HCT116 (cell line): ENCODE data around the gene DIP2C. TPM values are rescaled to one million over a fixed set of nuclear protein-coding genes. Genes with fewer than 3 reads are reported as not detected.

Experiments used
- ATAC-seq: fragments of 200-7000 bp; cut with Tn5 transposase; 2 replicates; pipeline ENCODE4 v1.9.1; 2020; ENCODE audit warnings: mild to moderate bottlenecking, moderate library complexity
- BruUV-seq: library from RNA; stranded (reverse); fragments of 400-500 nt; replicated peaks from 2 replicates; lab custom pipeline; 2021; lab: Mats Ljungman, UMichigan
- CTCF ChIA-PET: fragments of 300-600 bp; sonication (Branson Sonifier 250); formaldehyde crosslinking; loops from one replicate; lab custom pipeline; 2021; ENCODE audit warnings: antibody characterized with exemption; lab: Charles Lee
- POLR2A ChIA-PET: fragments of 300-600, 350-600 bp; sonication (Branson Sonifier 250); formaldehyde crosslinking; loops from one replicate; lab custom pipeline; 2021; ENCODE audit warnings: antibody characterized with exemption; lab: Charles Lee
- RAD21 ChIA-PET, 2 experiments: fragments of 300-600 bp; sonication (Branson Sonifier 250); formaldehyde crosslinking; loops; one replicate each; lab custom pipeline; 2023; ENCODE audit warnings: low total read pairs in 2 of 2; ENCODE audit not compliant: uncharacterized antibody in 2 of 2, unreplicated experiment in 2 of 2, low non-redundant PET in 1 of 2; lab: Charles Lee
- DNase-seq: peaks from one replicate; pipeline ENCODE4 v3.0.0-alpha.2; 2010; ENCODE audit warnings: low read depth, low spot score
- H2AFZ ChIP-seq: fragments of 200-600 bp; shearing (Covaris generic), sonication (generic); 2 replicates; pipeline ENCODE4 v1.6.1; 2017; ENCODE audit warnings: low read depth, mixed run types, mixed read lengths, antibody characterized with exemption, low read length; ENCODE audit not compliant: poor library complexity, severe bottlenecking
- H3K27ac ChIP-seq: 2 replicates; pipeline ENCODE4 v1.5.1; 2012; ENCODE audit warnings: low read depth, low read length
- H3K27me3 ChIP-seq: fragments of 200-600 bp; sonication (generic); 2 replicates; pipeline ENCODE4 v1.6.1; 2016; ENCODE audit warnings: mixed run types, low read length, mixed read lengths; ENCODE audit not compliant: insufficient read depth
- H3K36me3 ChIP-seq, 2 experiments: fragments of 200-500 bp in 1 of 2; fragments of 200-600 bp in 1 of 2; sonication (Bioruptor generic) in 1 of 2; sonication (generic) in 1 of 2; 2 replicates each; pipeline versions ENCODE4 v1.5.1 to v1.6.1; 2014 to 2016; ENCODE audit warnings: low read length in 2 of 2, inconsistent platforms in 1 of 2, mixed read lengths in 1 of 2, mixed run types in 1 of 2; ENCODE audit not compliant: insufficient read depth in 2 of 2, control insufficient read depth in 1 of 2
- H3K4me1 ChIP-seq, 2 experiments: fragments of 200-600 bp in 1 of 2; sonication (generic) in 1 of 2; 2 replicates each; pipeline versions ENCODE4 v1.5.1 to v1.6.1; 2012 to 2017; ENCODE audit warnings: low read length in 2 of 2, inconsistent platforms in 1 of 2, mild to moderate bottlenecking in 1 of 2, mixed read lengths in 1 of 2, mixed run types in 1 of 2, moderate library complexity in 1 of 2; ENCODE audit not compliant: insufficient read depth in 2 of 2, control insufficient read depth in 1 of 2
- H3K4me2 ChIP-seq: fragments of 200-600 bp; sonication (generic); 2 replicates; pipeline ENCODE4 v1.6.1; 2017; ENCODE audit warnings: mixed run types, low read length, mixed read lengths
- H3K4me3 ChIP-seq, 2 experiments: fragments of 200-600 bp in 1 of 2; sonication (generic) in 1 of 2; replicated peaks in 1 of 2; 2 replicates each; pipeline ENCODE4 v1.5.1; 2011 to 2016; ENCODE audit warnings: low read length in 2 of 2, control low read depth in 1 of 2, low read depth in 1 of 2, mild to moderate bottlenecking in 1 of 2, mixed read lengths in 1 of 2, mixed run types in 1 of 2
- H3K79me2 ChIP-seq: fragments of 200-600 bp; sonication (generic); 2 replicates; pipeline ENCODE4 v1.6.1; 2017; ENCODE audit warnings: mild to moderate bottlenecking, mixed run types, low read length, moderate library complexity, mixed read lengths; ENCODE audit not compliant: insufficient read depth
- H3K9ac ChIP-seq: fragments of 200-600 bp; sonication (generic); 2 replicates; pipeline ENCODE4 v1.6.1; 2016; ENCODE audit warnings: low read length, mixed read lengths
- H3K9me2 ChIP-seq: fragments of 200-600 bp; sonication (generic), shearing (Covaris generic); 2 replicates; pipeline ENCODE4 v1.6.1; 2017; ENCODE audit warnings: mixed run types, mild to moderate bottlenecking, moderate library complexity; ENCODE audit not compliant: insufficient read depth
- H3K9me3 ChIP-seq, 2 experiments: fragments of 200-500 bp in 1 of 2; fragments of 200-600 bp in 1 of 2; sonication (Bioruptor generic) in 1 of 2; sonication (generic) in 1 of 2; 2 replicates each; pipeline ENCODE4 v1.6.1; 2014 to 2017; ENCODE audit warnings: low read length in 2 of 2, mixed read lengths in 2 of 2, inconsistent platforms in 1 of 2, low read depth in 1 of 2, mild to moderate bottlenecking in 1 of 2, mixed run types in 1 of 2, moderate library complexity in 1 of 2; ENCODE audit not compliant: control insufficient read depth in 1 of 2, insufficient read depth in 1 of 2
- H4K20me1 ChIP-seq: fragments of 200-600 bp; sonication (generic), shearing (Covaris generic); 2 replicates; pipeline ENCODE4 v1.6.1; 2017; ENCODE audit warnings: mixed run types, mild to moderate bottlenecking, moderate library complexity; ENCODE audit not compliant: insufficient read depth
- CBX3 ChIP-seq: IDR thresholded peaks from 2 replicates; pipeline ENCODE4 v1.6.1; 2012; ENCODE audit warnings: low read depth
- CEBPB ChIP-seq: IDR thresholded peaks from 2 replicates; pipeline ENCODE4 v1.6.1; 2012; ENCODE audit warnings: low read depth
- ELF1 ChIP-seq: IDR thresholded peaks from 2 replicates; pipeline ENCODE4 v1.6.1; 2012; ENCODE audit warnings: low read depth, borderline replicate concordance
- EZH2 ChIP-seq: fragments of 200-600 bp; sonication (generic); IDR thresholded peaks from 2 replicates; pipeline ENCODE4 v1.6.1; 2017; ENCODE audit warnings: antibody characterized with exemption, mixed run types
- EZH2phosphoT487 ChIP-seq: fragments of 200-600 bp; IDR thresholded peaks from 2 replicates; pipeline ENCODE4 v1.6.1; 2018; ENCODE audit warnings: antibody characterized with exemption, borderline replicate concordance
- FOSL1 ChIP-seq: IDR thresholded peaks from 2 replicates; pipeline ENCODE4 v1.6.1; 2012; ENCODE audit warnings: low read depth
- JUND ChIP-seq: IDR thresholded peaks from 2 replicates; pipeline ENCODE4 v1.6.1; 2012
- POLR2A ChIP-seq: IDR thresholded peaks from 2 replicates; pipeline ENCODE4 v1.7.0; 2011; ENCODE audit warnings: borderline replicate concordance; ENCODE audit not compliant: insufficient read depth, insufficient read length; ENCODE audit errors: extremely low read depth
- SP1 ChIP-seq: IDR thresholded peaks from 2 replicates; pipeline ENCODE4 v1.6.1; 2012; ENCODE audit warnings: low read depth
- YY1 ChIP-seq: IDR thresholded peaks from 2 replicates; pipeline ENCODE4 v1.6.1; 2011; ENCODE audit warnings: low read length, low read depth, moderate library complexity, mild to moderate bottlenecking; ENCODE audit not compliant: insufficient replicate concordance; ENCODE audit errors: extremely low read depth
- ZFX ChIP-seq: fragments of 450-650 bp; IDR thresholded peaks from 2 replicates; pipeline ENCODE4 v1.6.1; 2017
- intact Hi-C: fragments of 100-400 bp; cut with micrococcal nuclease; formaldehyde crosslinking; loops from 2 replicates; pipeline ENCODE4 v1.10.0; 2022
- total RNA-seq: library from RNA; stranded (reverse); gene quantifications from one replicate; pipeline ENCODE4 v1.2.1, GENCODE V29; 2021; ENCODE audit not compliant: unreplicated experiment
- TF ChIP-seq, protein P1 (sequence below), 3 experiments: fragments of 200-600 bp in 1 of 3; sonication (generic) in 1 of 3; IDR thresholded peaks in 2 of 3; conservative IDR thresholded peaks in 1 of 3; 2 replicates each; pipeline ENCODE4 v1.5.1; 2012 to 2017; ENCODE audit warnings: low read depth in 2 of 3, low read length in 2 of 3, antibody characterized with exemption in 1 of 3, borderline replicate concordance in 1 of 3, control low read depth in 1 of 3, mild to moderate bottlenecking in 1 of 3, mixed read lengths in 1 of 3, mixed run types in 1 of 3, moderate library complexity in 1 of 3; ENCODE audit not compliant: insufficient read depth in 1 of 3
- TF ChIP-seq, protein P2 (sequence below): IDR thresholded peaks from 2 replicates; pipeline ENCODE4 v1.6.1; 2012

Gene DIP2C
- total RNA-seq, 1 experiment from 2014 or later: 15.4 TPM

DNA sequence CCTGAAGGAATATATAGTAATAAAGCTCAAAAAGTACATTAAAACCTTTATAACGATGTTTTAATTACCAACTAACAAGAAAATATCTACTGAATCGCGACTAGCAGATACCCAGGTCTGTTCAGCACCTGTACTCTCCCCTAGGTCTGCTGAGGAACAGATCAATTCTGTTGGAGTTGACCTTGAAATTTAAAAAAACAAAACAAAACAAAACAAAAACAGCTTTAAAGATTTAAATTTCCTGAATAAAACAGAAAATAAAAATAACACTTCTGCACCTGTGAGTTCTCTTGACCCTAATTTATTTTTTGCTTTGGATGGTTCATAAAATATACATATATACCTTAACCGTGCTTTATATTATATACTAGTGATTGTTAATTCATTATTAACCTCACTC, 24.6 kb downstream of the DIP2C start:
- POLR2A ChIA-PET: no interaction called here
- no peak for ATAC-seq
- CTCF ChIA-PET: no interaction called here
- Histone ChIP-seq H3K27ac (no peak overlapping the region), H4K20me1 (no peaks in the 10 kb centered on the region)
- TF ChIP-seq YY1: no peak
- TF ChIP-seq ZFX: no peak
- no peak for TF ChIP-seq JUND
- no peak for TF ChIP-seq ELF1
- TF ChIP-seq, protein P1, sequence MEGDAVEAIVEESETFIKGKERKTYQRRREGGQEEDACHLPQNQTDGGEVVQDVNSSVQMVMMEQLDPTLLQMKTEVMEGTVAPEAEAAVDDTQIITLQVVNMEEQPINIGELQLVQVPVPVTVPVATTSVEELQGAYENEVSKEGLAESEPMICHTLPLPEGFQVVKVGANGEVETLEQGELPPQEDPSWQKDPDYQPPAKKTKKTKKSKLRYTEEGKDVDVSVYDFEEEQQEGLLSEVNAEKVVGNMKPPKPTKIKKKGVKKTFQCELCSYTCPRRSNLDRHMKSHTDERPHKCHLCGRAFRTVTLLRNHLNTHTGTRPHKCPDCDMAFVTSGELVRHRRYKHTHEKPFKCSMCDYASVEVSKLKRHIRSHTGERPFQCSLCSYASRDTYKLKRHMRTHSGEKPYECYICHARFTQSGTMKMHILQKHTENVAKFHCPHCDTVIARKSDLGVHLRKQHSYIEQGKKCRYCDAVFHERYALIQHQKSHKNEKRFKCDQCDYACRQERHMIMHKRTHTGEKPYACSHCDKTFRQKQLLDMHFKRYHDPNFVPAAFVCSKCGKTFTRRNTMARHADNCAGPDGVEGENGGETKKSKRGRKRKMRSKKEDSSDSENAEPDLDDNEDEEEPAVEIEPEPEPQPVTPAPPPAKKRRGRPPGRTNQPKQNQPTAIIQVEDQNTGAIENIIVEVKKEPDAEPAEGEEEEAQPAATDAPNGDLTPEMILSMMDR (IDR thresholded peaks at IDR 0.05 in 2 of 3, conservative IDR thresholded peaks at IDR 0.05 in 1 of 3; ENCODE audit: borderline replicate concordance in 1 of 3, insufficient read depth in 1 of 3, low read depth in 2 of 3, low read length in 2 of 3): no peak
- no peak for TF ChIP-seq FOSL1
- no peak for TF ChIP-seq POLR2A
- TF ChIP-seq, protein P2, sequence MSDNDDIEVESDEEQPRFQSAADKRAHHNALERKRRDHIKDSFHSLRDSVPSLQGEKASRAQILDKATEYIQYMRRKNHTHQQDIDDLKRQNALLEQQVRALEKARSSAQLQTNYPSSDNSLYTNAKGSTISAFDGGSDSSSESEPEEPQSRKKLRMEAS: no peak
- no peak for TF ChIP-seq SP1
- TF ChIP-seq CBX3: no peak
- TF ChIP-seq CEBPB: no peak
- no peak for TF ChIP-seq EZH2
- TF ChIP-seq EZH2phosphoT487: no peak
- TF ChIP-seq, all 23 proteins: peak for 0
- intact Hi-C loops: no loop called here
- H3K27me3 ChIP-seq: no peaks in the 10 kb centered on the region
- no TSS peak for BruUV-seq
- no peak for DNase-seq
- no peak overlapping the region for H3K4me2 ChIP-seq
- no peak overlapping the region for H3K9ac ChIP-seq
- H3K9me2 ChIP-seq: no peaks in the 10 kb centered on the region
- peaks cover 27% of the 10 kb centered on the region; the same call in 1 of the 2 replicates for H3K79me2 ChIP-seq
- no peaks in the 10 kb centered on the region for H3K4me1 ChIP-seq
- H3K4me3 ChIP-seq: no peak overlapping the region
- H3K9me3 ChIP-seq: peaks cover 0 to under 1% of the 10 kb centered on the region in 2 experiments; a peak in 1 of 4 replicates
- RAD21 ChIA-PET: no interaction called here
- H3K36me3 ChIP-seq: no peaks in the 10 kb centered on the region
- H2AFZ ChIP-seq: no peak overlapping the region
